ENCODE measurements around the gene SMCHD1.

GRCh38 chr18:2697184-2697583 is 41.7 kb downstream of the SMCHD1 start:
- TF ChIP-seq BCL11A (IDR thresholded peaks at IDR 0.05; ENCODE audit: low read depth, low read length) (no peak), RELA (IDR thresholded peaks at IDR 0.05; ENCODE audit: borderline replicate concordance, partially characterized antibody) (no peak), POLR2A (IDR thresholded peaks at IDR 0.05; ENCODE audit: low read depth, low read length) (no peak), E2F4 (IDR thresholded peaks at IDR 0.05; ENCODE audit: low read depth, low read length) (no peak), CTCF (IDR thresholded peaks at IDR 0.05 in 2 of 3, conservative IDR thresholded peaks at IDR 0.05 in 1 of 3; ENCODE audit: control insufficient read depth in 2 of 3, extremely low read depth in 1 of 3, insufficient read depth in 1 of 3, low read depth in 3 of 3, low read length in 3 of 3) (no peak), CBX3 (IDR thresholded peaks at IDR 0.05; ENCODE audit: borderline replicate concordance, low read depth) (no peak), POLR2AphosphoS5 (IDR thresholded peaks at IDR 0.05; ENCODE audit: low read length) (no peak), MAX (IDR thresholded peaks at IDR 0.05; ENCODE audit: low read depth, low read length) (no peak), REST (IDR thresholded peaks at IDR 0.05; ENCODE audit: low read depth, low read length) (no peak), ETV6 (conservative IDR thresholded peaks at IDR 0.05 in 1 of 2, IDR thresholded peaks at IDR 0.05 in 1 of 2; ENCODE audit: borderline replicate concordance in 1 of 2, low read depth in 1 of 2) (no peak), BHLHE40 (IDR thresholded peaks at IDR 0.05; ENCODE audit: borderline replicate concordance in 1 of 2, low read depth in 2 of 2, low read length in 1 of 2) (no peak), MEF2A (IDR thresholded peaks at IDR 0.05; ENCODE audit: insufficient read depth, low read depth, low read length) (no peak), HCFC1 (IDR thresholded peaks at IDR 0.05; ENCODE audit: low read length) (no peak)
